Measurements from ENCODE around the gene NAV2.

DNA sequence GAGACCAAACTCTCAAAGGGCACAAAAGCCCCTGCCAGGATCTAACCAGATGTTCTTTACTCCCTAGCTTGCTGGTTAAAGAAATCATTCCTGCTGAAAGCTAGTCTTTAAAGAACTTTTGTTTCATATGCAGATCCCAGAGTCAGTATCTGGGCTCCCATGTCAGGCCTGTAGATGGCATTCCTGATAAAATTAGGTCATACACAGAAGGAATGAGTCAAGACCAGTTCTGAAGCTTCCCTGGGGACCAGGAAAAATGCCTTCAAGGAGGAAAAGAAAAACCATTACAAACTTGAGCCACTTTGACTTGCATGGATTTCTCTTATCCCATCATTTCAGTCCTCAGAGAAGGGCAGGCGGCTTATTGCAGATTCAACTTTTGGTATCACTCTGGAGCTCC lies 441.7 kb downstream of the NAV2 start:
- TF ChIP-seq POLR2A (IDR thresholded peaks at IDR 0.05) = no peak
- TF ChIP-seq, protein P1, sequence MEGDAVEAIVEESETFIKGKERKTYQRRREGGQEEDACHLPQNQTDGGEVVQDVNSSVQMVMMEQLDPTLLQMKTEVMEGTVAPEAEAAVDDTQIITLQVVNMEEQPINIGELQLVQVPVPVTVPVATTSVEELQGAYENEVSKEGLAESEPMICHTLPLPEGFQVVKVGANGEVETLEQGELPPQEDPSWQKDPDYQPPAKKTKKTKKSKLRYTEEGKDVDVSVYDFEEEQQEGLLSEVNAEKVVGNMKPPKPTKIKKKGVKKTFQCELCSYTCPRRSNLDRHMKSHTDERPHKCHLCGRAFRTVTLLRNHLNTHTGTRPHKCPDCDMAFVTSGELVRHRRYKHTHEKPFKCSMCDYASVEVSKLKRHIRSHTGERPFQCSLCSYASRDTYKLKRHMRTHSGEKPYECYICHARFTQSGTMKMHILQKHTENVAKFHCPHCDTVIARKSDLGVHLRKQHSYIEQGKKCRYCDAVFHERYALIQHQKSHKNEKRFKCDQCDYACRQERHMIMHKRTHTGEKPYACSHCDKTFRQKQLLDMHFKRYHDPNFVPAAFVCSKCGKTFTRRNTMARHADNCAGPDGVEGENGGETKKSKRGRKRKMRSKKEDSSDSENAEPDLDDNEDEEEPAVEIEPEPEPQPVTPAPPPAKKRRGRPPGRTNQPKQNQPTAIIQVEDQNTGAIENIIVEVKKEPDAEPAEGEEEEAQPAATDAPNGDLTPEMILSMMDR (IDR thresholded peaks at IDR 0.05 in 8 of 11, conservative IDR thresholded peaks at IDR 0.05 in 3 of 11) = no peak
- no peak for TF ChIP-seq POLR2AphosphoS5 (IDR thresholded peaks at IDR 0.05)
